Dermis blood vessel endothelial cell (primary cell): ENCODE measurements around the gene SP100. TPM values are rescaled to one million over a fixed set of nuclear protein-coding genes. Genes with fewer than 3 reads are reported as not detected.
"Not testable (repeated sequence)": the region's sequence is repeated elsewhere in the genome, so short reads cannot be mapped to it uniquely, and the experiment has no call there.

Experiments
- DNase-seq: peaks from one replicate; pipeline ENCODE4 v3.0.0; 2010
- total RNA-seq: library from RNA; depleted of rRNA; stranded (reverse); fragments of >200 nt; gene quantifications from 2 replicates; pipeline ENCODE4 v1.2.3, GENCODE V29; 2014

Gene SP100
- 96.0 and 96.4 TPM in 2 replicates for total RNA-seq

DNA sequence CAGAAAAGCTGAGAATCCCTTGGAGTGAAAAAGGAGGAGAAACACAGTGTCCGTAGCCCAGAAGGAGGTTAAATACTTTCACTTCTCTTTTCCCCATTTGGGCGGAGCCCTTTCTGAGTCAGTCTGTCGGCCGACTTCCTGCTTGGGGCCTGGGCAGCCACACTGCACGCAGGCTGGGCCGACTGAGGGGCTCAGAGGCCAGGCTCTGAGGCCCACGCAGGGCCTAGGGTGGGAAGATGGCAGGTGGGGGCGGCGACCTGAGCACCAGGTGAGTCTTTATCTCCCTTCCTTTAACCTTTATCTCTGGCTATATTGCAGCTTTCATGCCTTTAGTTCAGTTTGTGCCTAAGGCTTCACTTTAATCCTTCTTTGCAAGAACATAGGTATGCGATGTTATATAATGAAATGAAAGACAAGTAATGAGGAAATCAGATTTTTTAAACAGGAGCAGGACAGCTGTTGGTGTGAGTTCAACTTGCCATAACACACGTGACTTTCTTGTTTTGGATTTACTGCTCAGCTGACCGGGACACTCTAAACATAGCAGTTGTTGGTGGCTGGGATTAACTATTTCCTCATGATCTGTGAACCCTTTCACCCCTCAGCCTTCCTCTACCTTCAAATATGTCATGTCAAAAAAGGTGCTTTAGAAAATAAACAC, at the start of gene SP100:
Gene SP100, plus strand, starts transcription at position 141 of the 661 bp plus-strand sequence. Its CDS starts 96 bp downstream, at position 237.
- peak; percentile 87 for DNase-seq

DNA sequence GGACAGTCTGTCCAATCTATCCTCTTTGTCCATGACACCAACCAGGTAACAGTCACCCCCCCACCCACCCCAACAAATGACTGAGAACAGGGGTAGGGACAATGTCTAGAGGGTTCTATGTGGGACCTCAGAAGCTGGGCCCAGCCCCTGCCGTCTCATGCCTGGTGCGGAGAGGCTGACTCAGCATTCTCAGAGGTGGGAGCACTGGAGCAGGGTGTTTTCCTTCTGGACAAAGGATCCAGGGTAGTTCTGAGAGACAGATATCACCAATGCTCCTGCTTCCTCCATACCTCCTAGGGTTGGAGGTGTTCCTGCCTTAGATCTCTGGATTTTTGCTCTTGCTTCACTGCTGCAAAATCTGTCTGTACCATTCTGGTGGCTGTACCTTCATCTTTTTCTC, 33.9 kb upstream of the SP100 start:
- no peak for DNase-seq

DNA sequence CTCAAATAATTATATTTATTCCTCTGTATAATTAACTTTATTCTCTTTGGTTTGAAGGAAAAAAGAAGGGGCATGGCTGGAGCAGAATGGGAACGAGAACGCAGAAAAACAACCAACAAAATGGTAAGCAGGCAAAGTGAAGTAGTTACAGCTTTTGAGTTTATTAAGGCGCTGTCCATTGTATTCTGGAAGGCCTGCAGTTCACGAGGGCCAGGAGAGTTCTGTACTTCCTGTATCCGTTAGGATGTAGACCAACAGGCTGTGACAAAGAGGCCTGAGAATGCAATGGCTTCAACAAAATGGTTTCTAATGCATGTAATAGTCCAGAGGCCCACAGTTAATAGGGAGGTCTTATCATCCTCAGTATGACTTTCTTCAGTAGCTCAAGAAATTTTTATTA, 32.5 kb upstream of the SP100 start:
- DNase-seq: peak; percentile 64

DNA sequence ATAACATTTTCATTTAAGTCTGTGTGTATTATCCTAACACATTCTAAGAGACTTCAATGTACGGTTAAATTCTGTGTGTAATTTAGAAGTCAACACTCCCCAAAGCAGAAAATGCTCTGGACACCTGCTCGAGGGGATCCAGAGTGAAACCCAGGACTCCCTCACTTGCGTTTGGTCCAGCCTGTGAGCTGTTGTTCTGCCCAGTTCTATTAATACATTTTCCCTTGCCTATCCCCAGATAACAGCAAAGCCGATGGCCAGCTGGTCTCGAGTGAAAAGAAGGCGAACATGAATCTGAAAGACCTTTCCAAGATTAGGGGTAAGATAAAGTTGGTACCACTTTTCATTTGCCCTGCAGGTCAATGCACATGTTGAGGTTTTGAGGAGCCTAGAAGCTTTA, 31.0 kb upstream of the SP100 start:
- no peak for DNase-seq

DNA sequence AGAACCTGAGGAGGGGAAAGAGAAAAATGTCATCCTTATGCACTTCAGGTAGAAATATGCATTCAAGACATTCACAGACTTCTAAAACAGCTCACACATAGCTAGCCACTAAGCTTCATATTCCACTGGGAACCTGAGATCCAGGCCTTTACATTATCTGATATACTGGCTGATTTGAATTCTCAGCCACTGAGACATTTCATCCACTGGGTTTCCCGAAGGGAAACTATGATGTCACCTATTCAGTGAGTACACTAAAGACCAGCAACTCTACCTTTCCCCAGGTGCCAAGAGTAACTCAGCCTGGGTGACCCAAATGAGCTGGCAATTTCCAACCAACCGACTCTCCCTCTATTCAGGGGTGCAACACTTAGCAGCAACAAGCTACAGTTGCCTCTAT, 21.7 kb upstream of the SP100 start:
- DNase-seq: no peak

DNA sequence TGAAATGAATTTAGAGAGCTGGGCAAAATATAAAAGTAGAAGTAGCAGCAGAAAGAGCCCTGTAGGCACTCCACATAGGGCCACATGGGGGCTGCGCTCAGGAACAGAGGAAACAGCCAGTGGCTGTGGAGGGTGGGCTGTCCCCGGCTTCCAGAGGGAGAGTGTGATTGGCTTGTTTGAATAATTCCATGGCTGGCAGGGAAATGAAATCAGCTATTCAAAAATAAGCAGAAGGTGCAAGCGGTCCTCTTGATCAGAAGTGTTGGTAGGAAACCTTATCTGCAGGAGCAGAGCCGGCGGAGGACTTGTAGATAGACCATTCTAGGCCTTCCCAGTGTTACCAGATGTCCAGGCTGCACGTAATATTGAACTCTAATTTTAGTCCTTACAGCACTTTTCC, 17.3 kb upstream of the SP100 start:
- DNase-seq: not testable (repeated sequence)

DNA sequence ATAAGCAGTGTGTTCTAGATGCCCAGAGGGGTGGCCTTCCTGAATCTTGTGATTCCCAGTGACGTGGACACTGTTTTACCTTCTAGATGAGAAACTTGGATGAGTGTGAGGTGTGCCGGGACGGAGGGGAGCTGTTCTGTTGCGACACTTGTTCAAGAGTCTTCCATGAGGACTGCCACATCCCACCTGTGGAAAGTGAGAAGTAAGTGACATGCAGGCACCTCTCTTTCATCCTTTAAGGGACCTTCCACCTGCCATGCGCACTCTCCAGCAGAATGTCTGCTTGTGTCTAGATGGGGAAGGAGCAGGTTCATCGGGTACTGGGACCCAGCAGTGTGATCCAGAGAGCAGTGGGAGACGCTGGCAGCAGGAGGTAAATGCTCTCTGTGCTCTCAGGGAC, 16.0 kb upstream of the SP100 start:
- no peak for DNase-seq

DNA sequence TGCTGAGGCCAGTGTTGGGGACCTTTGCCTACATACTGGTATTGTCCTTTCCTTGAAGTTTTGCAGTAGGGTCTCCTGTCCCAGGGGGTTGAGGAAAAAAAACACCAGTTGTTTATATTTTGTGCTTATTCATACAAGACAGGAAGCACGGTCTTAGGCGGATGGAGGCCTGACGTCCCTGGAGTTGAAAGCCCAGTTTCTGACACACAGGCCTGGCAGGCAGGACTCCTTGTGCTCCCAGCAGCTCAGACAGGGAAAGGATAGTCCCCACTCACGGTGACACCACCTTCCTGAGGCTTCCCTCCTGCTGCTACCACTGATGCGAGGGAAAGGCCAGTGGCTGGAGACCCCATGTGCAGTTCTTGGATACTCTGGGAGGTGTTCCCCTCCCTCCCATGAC, 15.5 kb upstream of the SP100 start:
- peak; percentile 58 for DNase-seq

DNA sequence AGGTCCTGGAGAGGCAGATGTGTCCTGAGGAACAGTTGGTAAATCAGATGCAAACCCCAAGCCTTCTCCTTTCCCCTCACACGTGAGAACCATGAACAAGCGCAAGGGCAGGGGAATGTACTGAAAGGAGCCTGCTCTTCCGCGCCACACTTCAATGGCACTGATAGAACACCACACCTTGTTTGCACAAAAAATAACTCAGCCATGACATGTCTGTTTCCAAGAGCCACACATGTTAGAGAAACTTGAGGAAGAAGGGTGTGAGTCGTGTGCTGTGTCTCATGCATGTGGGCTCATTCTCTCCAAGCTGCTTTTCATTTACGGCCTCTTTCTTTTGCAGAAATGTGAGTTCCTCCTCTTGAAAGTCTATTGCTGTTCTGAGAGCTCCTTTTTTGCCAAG, 15.0 kb upstream of the SP100 start:
- not testable (repeated sequence) for DNase-seq

DNA sequence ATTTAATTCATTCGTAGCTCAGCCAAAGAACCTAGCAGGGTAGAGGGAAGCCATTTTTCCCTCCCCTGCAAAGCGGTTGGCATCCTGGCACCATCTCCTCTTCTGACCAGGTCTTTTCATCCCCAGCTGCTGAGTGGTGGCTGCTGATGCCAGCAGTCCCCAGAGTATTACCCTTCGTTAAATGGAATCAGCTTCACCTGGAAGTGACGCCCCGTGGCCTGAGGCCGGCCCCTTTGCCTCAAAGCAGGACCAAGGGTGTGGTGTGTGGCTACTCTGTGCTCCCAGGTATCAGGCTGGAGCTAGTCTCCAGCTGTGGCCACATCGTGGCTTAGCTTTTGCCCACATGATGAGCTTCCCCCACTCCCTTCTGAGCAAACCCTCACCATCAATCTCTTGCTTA, 12.3 kb upstream of the SP100 start:
- no peak for DNase-seq

DNA sequence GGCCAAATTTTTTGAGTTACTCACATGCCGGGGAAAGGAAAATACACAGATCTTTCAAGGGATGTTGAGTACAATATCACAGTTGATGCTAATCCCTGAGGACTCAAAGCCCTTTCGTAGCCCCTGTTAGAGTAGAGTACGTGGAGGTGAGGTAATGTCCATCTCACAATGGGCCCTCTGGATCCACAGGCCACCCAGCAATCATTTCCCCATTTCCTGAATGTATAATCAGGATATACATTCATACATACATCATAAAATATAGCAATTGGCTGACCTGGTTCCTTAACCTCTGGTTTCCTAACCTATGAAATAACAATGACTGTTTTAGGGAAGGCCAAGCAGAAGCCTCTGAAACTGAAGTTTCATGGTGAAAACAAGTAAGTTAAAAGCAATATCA, 10.2 kb upstream of the SP100 start:
- peak; percentile 52 for DNase-seq

DNA sequence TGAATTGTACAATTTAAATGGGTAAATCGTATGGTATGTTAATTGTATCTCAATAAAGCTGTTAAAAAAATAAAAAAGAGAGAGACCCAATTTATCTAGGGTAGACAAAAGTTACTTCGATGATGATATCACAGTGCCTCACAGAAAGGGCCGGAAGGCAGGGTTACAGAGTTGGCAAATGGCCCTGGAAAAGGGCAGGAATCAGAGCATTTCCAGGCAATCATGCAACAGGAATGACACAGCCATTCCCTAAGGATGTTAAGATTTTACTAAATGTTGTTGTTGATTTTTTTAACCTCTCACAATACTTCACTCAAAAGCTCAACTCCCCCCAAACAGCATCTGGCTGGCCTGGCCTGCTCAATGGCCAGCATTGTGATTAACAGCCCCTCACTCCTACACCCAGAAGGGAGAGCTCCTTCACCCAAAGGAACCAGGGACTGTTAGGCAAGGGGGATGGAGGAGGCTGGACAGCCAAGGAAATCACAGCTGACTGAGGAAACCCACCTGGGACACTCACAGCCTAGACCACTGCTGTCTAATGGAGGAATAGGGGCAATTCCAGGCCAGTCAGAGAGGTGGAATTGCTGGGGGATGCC, 7.7 kb upstream of the SP100 start:
- DNase-seq: peak; percentile 93

DNA sequence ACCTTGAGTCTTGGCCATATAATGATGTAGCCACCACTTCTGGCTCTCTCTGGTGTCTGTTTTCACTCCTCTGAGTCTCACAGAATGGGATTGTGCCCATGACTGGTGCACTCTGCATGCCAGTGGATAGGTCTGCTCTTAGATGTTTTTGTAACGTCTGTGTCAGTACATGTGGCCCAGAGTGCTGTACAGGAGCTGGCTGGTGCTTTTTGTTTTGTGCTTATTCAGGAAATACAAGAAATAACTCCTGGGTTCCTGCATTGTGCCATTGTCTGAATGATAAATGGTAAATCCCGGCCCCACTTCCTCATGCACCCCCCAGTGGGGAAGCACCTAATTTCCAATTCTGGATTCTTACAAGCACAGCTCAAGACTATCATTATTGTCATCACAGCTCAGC, 6.7 kb upstream of the SP100 start:
- peak; percentile 78 for DNase-seq

DNA sequence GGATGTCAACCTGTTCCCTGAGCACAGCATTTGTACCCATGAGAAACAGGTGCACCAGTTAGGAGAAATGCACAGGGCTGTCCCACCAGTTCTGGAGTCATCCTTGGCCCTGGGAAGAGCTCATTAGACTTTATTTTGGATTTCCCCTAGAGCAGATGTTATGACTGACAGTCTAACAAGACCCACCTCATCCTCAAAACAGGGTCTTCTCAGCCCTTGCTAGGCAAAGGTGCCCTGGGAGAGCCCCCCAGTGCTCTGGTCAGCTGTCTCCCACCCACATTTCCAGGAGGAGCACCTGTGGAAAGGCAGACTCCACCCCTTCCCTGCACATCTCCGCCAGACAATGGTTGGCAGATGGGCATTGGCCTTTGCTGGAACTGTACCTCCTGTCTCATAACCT, 5.7 kb upstream of the SP100 start:
- DNase-seq: no peak

DNA sequence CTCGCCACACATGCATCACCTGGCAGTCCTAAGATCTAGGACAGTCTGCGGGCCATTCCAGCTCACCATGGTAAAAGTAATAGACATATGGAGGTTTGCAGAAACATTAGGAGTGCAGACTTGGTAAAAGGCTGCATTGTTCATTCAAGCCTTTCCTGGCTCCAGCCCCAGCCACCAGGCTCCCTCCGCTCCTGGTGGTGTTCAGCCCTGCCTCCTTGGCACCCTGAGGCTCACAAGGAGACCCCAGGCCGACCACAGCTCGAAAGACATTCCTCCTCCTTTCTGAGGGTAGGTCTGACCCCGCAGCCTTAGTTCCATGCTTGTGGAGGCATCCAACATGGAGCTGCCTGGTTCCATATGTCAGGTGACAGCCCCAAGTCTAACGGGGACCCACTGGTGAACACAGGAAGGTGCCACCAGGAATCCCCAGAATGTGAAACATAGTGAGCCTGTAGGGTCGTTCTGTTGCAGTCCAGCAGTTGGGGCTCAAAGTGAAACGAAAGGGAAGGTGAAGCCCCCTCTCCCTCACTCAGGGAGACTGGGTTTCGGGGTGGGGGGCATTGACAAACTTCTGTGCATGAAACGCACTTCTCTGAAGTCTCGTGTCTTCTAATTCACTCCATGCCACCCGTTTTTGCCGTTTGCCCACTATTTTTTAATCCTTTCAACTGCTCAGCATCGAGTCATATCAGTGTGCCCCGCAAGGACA, 5.0 kb upstream of the SP100 start:
- DNase-seq: no peak

DNA sequence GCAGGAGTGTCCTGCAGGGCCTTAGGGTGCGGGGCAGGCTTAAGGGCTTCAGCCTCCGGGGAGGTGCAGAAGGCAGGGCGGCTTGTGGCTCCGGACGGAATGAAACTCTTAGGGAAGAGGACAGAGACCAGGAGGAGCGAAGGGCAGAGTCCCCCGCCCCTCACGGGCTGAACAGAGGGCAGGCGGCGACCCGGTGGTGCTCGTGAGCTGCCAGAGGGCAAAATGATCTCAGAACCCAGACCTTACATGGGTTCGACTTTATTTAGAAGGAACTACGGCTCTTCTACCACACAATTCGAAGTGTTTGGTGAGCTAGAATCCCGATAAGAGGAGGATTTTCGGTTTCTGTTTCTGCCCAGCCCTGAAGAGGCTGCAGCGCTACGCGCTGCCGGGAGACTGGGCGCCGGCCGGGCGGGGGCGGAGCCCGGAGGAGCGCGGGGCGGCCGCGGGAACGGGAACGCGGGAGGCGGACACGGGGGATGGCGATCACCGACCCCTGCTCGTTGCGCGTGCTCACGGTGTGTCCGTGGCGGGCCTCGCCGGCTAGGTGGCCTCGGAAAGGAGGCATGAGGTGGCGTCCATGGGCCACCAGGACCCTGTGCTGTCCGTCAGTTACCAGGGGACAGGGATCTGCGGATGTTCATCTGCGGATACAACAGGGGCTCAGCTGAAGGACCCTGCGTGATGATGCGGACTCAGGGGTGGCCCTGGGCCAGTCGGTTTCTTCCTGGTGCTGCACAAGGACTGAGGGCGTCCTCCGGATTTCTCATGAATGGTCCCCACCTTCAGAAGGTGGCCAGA, 4.2 kb upstream of the SP100 start:
- DNase-seq: peak; percentile 67

DNA sequence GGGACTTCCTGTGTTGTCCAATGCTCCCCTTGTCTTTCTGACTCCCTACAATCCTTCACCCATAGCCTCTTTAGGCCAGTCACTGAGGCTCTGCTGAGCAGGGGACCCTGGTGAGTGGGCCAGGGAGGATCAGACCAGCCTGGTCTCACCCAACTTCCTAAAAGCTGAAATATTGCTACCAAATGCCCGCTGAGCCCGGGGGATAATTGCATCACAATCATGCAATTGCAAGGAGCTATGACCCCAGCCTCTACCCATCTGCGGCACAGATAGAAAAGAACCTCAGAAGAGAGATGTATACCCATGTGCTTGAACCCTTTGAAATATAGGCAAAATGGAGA, 3.7 kb upstream of the SP100 start:
- DNase-seq: no peak

DNA sequence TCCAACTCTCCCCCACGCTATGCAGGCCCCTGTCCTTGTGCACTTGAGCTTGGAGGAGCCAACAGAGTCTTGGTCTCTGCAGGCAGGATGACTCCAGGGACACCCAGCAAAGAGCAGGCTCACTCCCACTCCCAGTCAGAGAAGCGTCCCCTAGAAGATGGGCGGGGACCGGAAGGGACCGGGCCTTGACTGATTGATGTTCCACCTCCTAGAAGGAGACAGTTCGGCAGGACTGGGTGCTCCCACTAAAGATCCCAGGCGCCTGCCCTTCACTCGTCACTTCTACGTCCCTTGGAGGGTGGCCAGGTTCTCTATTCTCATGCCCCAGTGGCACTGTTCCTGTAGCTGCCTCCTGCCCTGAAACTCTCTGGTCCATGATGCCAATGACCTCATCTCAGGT, 3.2 kb upstream of the SP100 start:
- DNase-seq: no peak

DNA sequence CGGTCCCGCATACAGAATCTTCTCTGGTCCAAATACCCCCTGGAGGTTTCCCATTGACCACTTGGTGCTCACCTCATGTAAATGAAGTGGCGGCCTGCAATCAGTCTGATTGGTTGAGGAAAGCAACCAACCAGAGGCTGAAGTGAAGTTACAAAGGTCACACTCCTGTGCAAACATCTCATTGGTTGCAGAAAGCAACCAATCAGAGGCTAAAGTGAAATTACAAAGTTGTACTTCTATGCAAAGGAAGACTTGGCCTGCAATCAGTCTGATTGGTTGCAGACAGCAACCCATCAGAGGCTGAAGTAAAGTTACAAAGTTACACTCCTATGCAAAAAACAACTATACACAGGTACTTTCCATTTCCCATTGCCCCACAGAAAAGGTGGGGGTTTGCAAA, 2.5 kb upstream of the SP100 start:
- no peak for DNase-seq

DNA sequence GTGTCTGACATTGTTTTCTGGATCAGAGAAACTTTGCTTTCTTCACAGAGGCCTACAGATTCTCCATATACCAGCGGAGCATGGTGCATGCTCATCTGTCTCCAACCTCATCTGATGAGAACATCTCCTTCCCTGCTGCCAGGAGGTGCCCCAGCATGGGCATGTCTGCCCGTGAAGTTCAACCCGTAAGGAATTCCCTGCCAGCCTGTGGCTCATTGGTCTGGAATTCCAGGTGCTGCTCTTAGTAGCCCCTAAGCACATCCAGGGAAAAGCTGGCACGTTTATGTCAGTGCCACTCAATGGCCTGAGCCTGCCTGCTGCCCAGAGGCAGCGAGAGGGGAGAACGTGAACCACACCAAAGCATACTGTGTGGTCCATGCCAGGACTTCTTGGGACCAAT, 1.7 kb upstream of the SP100 start:
- no peak for DNase-seq

DNA sequence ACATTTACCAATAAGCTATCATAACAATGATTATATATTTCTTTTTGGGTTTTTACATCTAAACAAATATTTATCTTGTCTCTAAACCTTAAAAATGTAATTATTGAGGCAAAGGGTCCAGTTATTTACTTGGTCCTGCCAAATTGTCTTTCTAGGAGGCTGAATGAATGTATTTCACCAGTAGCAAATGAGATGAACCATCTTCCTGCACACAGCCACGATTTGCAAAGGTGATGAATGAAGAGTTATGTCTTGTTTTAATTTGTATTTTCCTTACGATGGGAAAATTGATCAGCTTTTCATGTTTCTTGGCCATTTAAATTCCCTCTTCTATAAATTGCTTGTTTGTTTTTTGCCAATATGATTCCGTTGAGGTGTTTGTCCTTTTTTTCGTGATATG, 1.4 kb downstream of the SP100 start:
- no peak for DNase-seq

DNA sequence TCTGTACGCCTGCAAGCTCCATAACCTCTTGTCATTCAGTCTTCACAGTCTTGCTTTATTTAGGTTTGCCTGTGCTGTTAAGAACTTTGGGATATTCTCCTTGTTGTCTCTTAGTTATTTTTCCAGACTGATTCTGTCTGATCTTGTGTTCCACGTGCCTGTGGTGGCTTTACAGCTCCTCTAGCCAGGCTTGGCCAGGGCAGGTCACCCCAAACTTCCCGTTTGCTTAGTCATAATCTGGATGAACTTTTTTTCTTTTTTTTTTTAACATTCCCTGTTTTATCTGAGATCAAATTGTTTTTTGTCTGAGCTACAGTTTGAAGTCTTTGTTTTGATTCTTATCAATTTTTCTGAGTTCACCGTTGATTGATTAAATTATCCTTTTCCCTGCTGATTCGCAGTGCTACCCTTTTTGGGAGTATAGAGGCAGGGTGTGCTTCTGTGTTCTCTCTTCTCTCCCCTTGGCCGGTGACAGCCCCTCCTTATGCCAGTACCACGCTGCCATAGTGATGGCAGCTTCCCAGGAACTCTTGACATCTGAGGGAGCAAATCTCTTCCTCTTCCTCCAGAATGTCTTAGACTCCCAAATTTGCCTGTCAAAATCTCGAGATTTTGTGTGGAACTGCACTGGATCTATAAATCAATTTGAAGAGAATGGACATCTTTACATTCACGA, 2.5 kb downstream of the SP100 start:
- DNase-seq: peak; percentile 67

DNA sequence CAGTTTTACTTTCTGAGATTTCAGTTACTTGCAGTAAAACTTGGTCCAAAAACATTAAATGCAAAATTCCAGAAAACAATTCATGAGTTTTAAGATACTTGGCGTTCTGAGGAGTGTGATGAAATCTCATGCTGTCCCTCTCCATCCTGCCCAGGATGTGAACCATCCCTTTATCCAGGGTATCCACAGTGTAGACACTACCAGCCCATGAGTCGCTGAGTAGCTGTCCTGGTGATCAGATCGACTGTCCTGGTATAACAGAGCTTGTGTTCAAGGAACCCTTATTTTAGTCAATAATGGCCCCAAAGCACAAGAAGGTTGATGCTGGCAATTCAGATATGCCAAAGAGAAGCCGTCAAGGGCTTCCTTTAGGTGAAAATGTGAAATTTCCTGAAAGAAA, 3.2 kb downstream of the SP100 start:
- DNase-seq: no peak
